Neural cell (in vitro differentiated cells): ENCODE data around the gene CELSR1.

Source experiments
- CTCF ChIP-seq: fragments of 450-650 bp; IDR thresholded peaks from 2 replicates; pipeline ENCODE4 v1.5.1; 2014; ENCODE audit warnings: antibody characterized with exemption, mild to moderate bottlenecking, moderate library complexity; ENCODE audit not compliant: poor library complexity, severe bottlenecking
- EP300 ChIP-seq: fragments of 450-650 bp; conservative IDR thresholded peaks from 2 replicates; pipeline ENCODE4 v1.6.1; 2014; ENCODE audit warnings: antibody characterized with exemption, mild to moderate bottlenecking, moderate library complexity; ENCODE audit not compliant: poor library complexity, severe bottlenecking
- REST ChIP-seq: IDR thresholded peaks from 2 replicates; pipeline ENCODE4 v1.6.1; 2012; ENCODE audit warnings: borderline replicate concordance
- SMC3 ChIP-seq: fragments of 450-650 bp; conservative IDR thresholded peaks from 2 replicates; pipeline ENCODE4 v1.6.1; 2014; ENCODE audit warnings: antibody characterized with exemption, mild to moderate bottlenecking, moderate library complexity; ENCODE audit not compliant: poor library complexity

GRCh38 chr22:46436595-46437175 lies 100.7 kb downstream of the CELSR1 start:
- TF ChIP-seq SMC3: no peak
- no peak for TF ChIP-seq EP300
- no peak for TF ChIP-seq CTCF
- no peak for TF ChIP-seq REST
